Right ventricle myocardium inferior (tissue), 1 donor: ENCODE measurements around the gene SLC22A2. TPM values are rescaled to one million over a fixed set of nuclear protein-coding genes. Genes with fewer than 3 reads are reported as not detected.

ENCODE experiments used
- ATAC-seq: fragments of 200-7000 bp; cut with Tn5 transposase; one replicate; pipeline ENCODE4 v1.9.1; 2020; ENCODE audit warnings: mild to moderate bottlenecking, moderate library complexity
- DNase-seq: peaks from one replicate; pipeline ENCODE4 v3.0.0; 2021; ENCODE audit errors: missing footprints
- intact Hi-C: fragments of 100-400 bp; cut with DNase I; formaldehyde crosslinking; loops from one replicate; pipeline ENCODE4 v1.11.0; 2022
- total RNA-seq: library from RNA; stranded (reverse); fragmentation: NEBNext Ultra II Directional; extraction: Animal tissue kit (Norgen Biotek cat#: 25700); gene quantifications from one replicate; pipeline ENCODE4 v1.2.1, GENCODE V29; 2021
- donor health status: DM: no; HTN: yes; CAD: no; lungs with severe emphysema.

Gene SLC22A2
- total RNA-seq, 1 donor from 2014 or later, result not detected

GRCh38 chr6:160275511-160276003 is 16.9 kb upstream of the SLC22A2 start:
- intact Hi-C loops, result no loop called here
- DNase-seq, result peak; percentile 64
- no peak for ATAC-seq

- ATAC-seq, result no peak
- DNase-seq, result no peak
- intact Hi-C loops, result no loop called here
Measured at GRCh38 chr6:160274871-160275510, 16.4 kb upstream of the SLC22A2 start.

GRCh38 chr6:160273750-160274149 is 15.1 kb upstream of the SLC22A2 start:
- ATAC-seq (no peak), DNase-seq (no peak)
- intact Hi-C loops, result no loop called here

GRCh38 chr6:160273196-160273595 is 14.6 kb upstream of the SLC22A2 start:
- no peak for ATAC-seq
- intact Hi-C loops, result no loop called here
- no peak for DNase-seq

- no peak for DNase-seq
- intact Hi-C loops, result no loop called here
- no peak for ATAC-seq
Measured at GRCh38 chr6:160272707-160273106, 14.1 kb upstream of the SLC22A2 start.

GRCh38 chr6:160270347-160270746 is 11.7 kb upstream of the SLC22A2 start:
- intact Hi-C loops, result no loop called here
- ATAC-seq (no peak), DNase-seq (no peak)

GRCh38 chr6:160269771-160270170 is 11.2 kb upstream of the SLC22A2 start:
- no peak for ATAC-seq
- no peak for DNase-seq
- intact Hi-C loops, result no loop called here

- intact Hi-C loops, result no loop called here
- ATAC-seq (no peak), DNase-seq (no peak)
Measured at GRCh38 chr6:160269023-160269521, 10.5 kb upstream of the SLC22A2 start.

GRCh38 chr6:160267102-160267501 is 8.5 kb upstream of the SLC22A2 start:
- ATAC-seq, result no peak
- intact Hi-C loops, result no loop called here
- no peak for DNase-seq

- DNase-seq, result no peak
- intact Hi-C loops, result no loop called here
- ATAC-seq, result no peak
Measured at GRCh38 chr6:160265869-160266476, 7.4 kb upstream of the SLC22A2 start.

- ATAC-seq (no peak), DNase-seq (no peak)
- intact Hi-C loops, result no loop called here
Measured at GRCh38 chr6:160264061-160264612, 5.5 kb upstream of the SLC22A2 start.

- DNase-seq (no peak), ATAC-seq (no peak)
- intact Hi-C loops, result no loop called here
Measured at GRCh38 chr6:160263196-160263939, 4.7 kb upstream of the SLC22A2 start.

GRCh38 chr6:160261991-160262680 is 3.5 kb upstream of the SLC22A2 start:
- ATAC-seq (peak; percentile 75), DNase-seq (no peak)
- intact Hi-C loops, result no loop called here

- intact Hi-C loops, result no loop called here
- ATAC-seq (no peak), DNase-seq (no peak)
Measured at GRCh38 chr6:160260803-160261450, 2.3 kb upstream of the SLC22A2 start.

GRCh38 chr6:160260367-160260766 is 1.7 kb upstream of the SLC22A2 start:
- ATAC-seq (no peak), DNase-seq (no peak)
- intact Hi-C loops, result no loop called here

- ATAC-seq (no peak), DNase-seq (no peak)
- intact Hi-C loops, result no loop called here
Measured at GRCh38 chr6:160259598-160259997, 977 bp upstream of the SLC22A2 start.

GRCh38 chr6:160259143-160259425 is 463 bp upstream of the SLC22A2 start:
- DNase-seq, result no peak
- no peak for ATAC-seq
- intact Hi-C loops, result no loop called here

GRCh38 chr6:160256445-160256844 is 2.2 kb downstream of the SLC22A2 start:
- intact Hi-C loops, result no loop called here
- ATAC-seq, result no peak

More at GRCh38 chr6:160256445-160256844, 2.2 kb downstream of the SLC22A2 start:
- no peak for DNase-seq
